Type B pancreatic cell (in vitro differentiated cells): ENCODE measurements around the gene GCNT1. TPM values are rescaled to one million over a fixed set of nuclear protein-coding genes. Genes with fewer than 3 reads are reported as not detected.
"Not testable (repeated sequence)": the region's sequence is repeated elsewhere in the genome, so short reads cannot be mapped to it uniquely, and the experiment has no call there.

ENCODE experiments used
- DNase-seq: peaks from one replicate; pipeline ENCODE4 v3.0.0; 2021; ENCODE audit warnings: mixed read lengths; ENCODE audit not compliant: unreplicated experiment; ENCODE audit errors: extremely low spot score
- H3K27ac Mint-ChIP-seq: 2 replicates; pipeline ENCODE4 v1.8.0; 2021; ENCODE audit warnings: mild to moderate bottlenecking, mixed read lengths
- H3K27me3 Mint-ChIP-seq: 2 replicates; pipeline ENCODE4 v1.8.0; 2021; ENCODE audit warnings: mixed read lengths
- H3K36me3 Mint-ChIP-seq: 2 replicates; pipeline ENCODE4 v1.8.0; 2021; ENCODE audit warnings: mixed read lengths
- H3K4me1 Mint-ChIP-seq: one replicate; pipeline ENCODE4 v1.8.0; 2021; ENCODE audit warnings: mixed read lengths; ENCODE audit not compliant: unreplicated experiment
- H3K4me3 Mint-ChIP-seq: 2 replicates; pipeline ENCODE4 v1.8.0; 2021; ENCODE audit warnings: mild to moderate bottlenecking, mixed read lengths
- H3K9me3 Mint-ChIP-seq: 2 replicates; pipeline ENCODE4 v1.8.0; 2021; ENCODE audit warnings: mixed read lengths
- total RNA-seq: library from RNA; stranded (reverse); gene quantifications from 2 replicates; pipeline ENCODE4 v1.2.1, GENCODE V29; 2021; ENCODE audit warnings: low replicate concordance
- TF ChIP-seq, protein P1 (sequence below): fragments of 200-600 bp; sonication (generic); conservative IDR thresholded peaks from 2 replicates; pipeline ENCODE4 v1.5.0; 2021; ENCODE audit warnings: antibody characterized with exemption, mild to moderate bottlenecking

GCNT1 gene
- total RNA-seq, 1 donor from 2014 or later: 23.8 TPM

- Mint-ChIP-seq H3K27ac (no peak overlapping the region), H3K9me3 (no peaks in the 10 kb centered on the region), H3K4me3 (no peak overlapping the region), H3K27me3 (no peaks in the 10 kb centered on the region), H3K4me1 (peaks cover 4% of the 10 kb centered on the region), H3K36me3 (peaks cover 7% of the 10 kb centered on the region)
- DNase-seq: no peak
- TF ChIP-seq, protein P1, sequence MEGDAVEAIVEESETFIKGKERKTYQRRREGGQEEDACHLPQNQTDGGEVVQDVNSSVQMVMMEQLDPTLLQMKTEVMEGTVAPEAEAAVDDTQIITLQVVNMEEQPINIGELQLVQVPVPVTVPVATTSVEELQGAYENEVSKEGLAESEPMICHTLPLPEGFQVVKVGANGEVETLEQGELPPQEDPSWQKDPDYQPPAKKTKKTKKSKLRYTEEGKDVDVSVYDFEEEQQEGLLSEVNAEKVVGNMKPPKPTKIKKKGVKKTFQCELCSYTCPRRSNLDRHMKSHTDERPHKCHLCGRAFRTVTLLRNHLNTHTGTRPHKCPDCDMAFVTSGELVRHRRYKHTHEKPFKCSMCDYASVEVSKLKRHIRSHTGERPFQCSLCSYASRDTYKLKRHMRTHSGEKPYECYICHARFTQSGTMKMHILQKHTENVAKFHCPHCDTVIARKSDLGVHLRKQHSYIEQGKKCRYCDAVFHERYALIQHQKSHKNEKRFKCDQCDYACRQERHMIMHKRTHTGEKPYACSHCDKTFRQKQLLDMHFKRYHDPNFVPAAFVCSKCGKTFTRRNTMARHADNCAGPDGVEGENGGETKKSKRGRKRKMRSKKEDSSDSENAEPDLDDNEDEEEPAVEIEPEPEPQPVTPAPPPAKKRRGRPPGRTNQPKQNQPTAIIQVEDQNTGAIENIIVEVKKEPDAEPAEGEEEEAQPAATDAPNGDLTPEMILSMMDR: no peak
Observed at GRCh38 chr9:76465442-76466298, 6.7 kb downstream of the GCNT1 start.

GRCh38 chr9:76466299-76466605 lies 7.3 kb downstream of the GCNT1 start:
- TF ChIP-seq, protein P1: no peak
- Mint-ChIP-seq H3K36me3 (peaks cover 7% of the 10 kb centered on the region), H3K27me3 (no peaks in the 10 kb centered on the region), H3K27ac (no peak overlapping the region), H3K4me3 (no peak overlapping the region), H3K4me1 (peaks cover 10% of the 10 kb centered on the region), H3K9me3 (no peaks in the 10 kb centered on the region)
- no peak for DNase-seq

- Mint-ChIP-seq H3K36me3 (peaks cover 3% of the 10 kb centered on the region), H3K4me3 (no peak overlapping the region), H3K27me3 (no peaks in the 10 kb centered on the region), H3K4me1 (peaks cover 25% of the 10 kb centered on the region), H3K9me3 (peaks cover 6% of the 10 kb centered on the region), H3K27ac (no peak overlapping the region)
- TF ChIP-seq, protein P1: no peak
- no peak for DNase-seq
Observed at GRCh38 chr9:76474419-76474818, 15.4 kb downstream of the GCNT1 start.

GRCh38 chr9:76475686-76476085 lies 16.7 kb downstream of the GCNT1 start:
- H3K4me1 Mint-ChIP-seq: peaks cover 24% of the 10 kb centered on the region
- H3K27ac Mint-ChIP-seq: no peak overlapping the region
- DNase-seq: no peak
- peaks cover 6% of the 10 kb centered on the region for H3K9me3 Mint-ChIP-seq
- H3K4me3 Mint-ChIP-seq: no peak overlapping the region
- TF ChIP-seq, protein P1: no peak
- H3K36me3 Mint-ChIP-seq: peaks cover 3% of the 10 kb centered on the region
- H3K27me3 Mint-ChIP-seq: no peaks in the 10 kb centered on the region

DNA sequence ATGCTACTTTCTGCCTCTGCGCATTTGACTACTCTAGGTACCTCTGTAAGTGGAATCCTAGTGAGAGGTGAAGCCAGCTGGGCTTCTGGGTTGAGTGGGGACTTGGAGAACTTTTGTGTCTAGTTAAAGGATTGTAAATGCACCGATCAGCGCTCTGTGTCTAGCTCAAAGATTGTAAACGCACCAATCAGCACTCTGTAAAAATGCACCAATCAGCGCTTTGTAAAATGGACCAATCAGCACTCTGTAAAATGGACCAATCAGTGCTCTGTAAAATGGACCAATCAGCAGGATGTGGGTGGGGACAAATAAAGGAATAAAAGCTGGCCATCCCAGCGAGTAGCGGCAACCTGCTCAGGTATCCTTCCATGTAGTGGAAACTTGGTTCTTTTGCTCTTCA lies 18.8 kb downstream of the GCNT1 start:
- H3K4me3 Mint-ChIP-seq, H3K27me3 Mint-ChIP-seq, H3K9me3 Mint-ChIP-seq, H3K36me3 Mint-ChIP-seq, H3K4me1 Mint-ChIP-seq, DNase-seq, H3K27ac Mint-ChIP-seq: not testable (repeated sequence)

DNA sequence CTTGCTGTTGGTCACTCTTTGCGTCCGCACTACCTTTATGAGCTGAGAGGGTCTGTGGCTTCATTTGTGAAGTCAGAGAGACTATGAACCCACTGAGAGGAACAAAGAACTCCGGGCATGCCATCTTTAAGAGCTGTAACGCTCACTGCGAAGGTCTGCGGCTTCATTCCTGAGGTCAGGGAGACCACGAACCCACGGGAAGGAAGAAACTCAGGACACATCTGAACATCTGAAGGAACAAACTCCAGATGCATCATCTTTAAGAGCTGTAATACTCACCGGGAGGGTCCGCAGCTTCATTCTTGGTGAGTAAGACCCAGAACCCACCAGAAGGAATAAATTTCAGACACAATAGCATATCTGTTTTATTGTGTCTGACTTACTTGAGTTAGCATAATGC lies 19.2 kb downstream of the GCNT1 start:
- no peak for DNase-seq
- Mint-ChIP-seq H3K4me3 (no peak overlapping the region), H3K27ac (no peak overlapping the region), H3K9me3 (peaks cover 6% of the 10 kb centered on the region), H3K27me3 (no peaks in the 10 kb centered on the region), H3K36me3 (peaks cover 3% of the 10 kb centered on the region), H3K4me1 (peaks cover 4% of the 10 kb centered on the region)
- TF ChIP-seq, protein P1: no peak

GRCh38 chr9:76479337-76479736 lies 20.4 kb downstream of the GCNT1 start:
- H3K27me3 Mint-ChIP-seq: not testable (repeated sequence)

More at GRCh38 chr9:76479337-76479736, 20.4 kb downstream of the GCNT1 start:
- H3K9me3 Mint-ChIP-seq, DNase-seq, H3K27ac Mint-ChIP-seq, H3K4me1 Mint-ChIP-seq, H3K36me3 Mint-ChIP-seq, H3K4me3 Mint-ChIP-seq: not testable (repeated sequence)
